WTC11 (cell line): Measurements from ENCODE around the gene PRKAR2A. TPM values are rescaled to one million over a fixed set of nuclear protein-coding genes. Genes with fewer than 3 reads are reported as not detected.

Experiments
- ATAC-seq: fragments of 200-7000 bp; cut with Tn5 transposase; 2 replicates; pipeline ENCODE4 v1.10.0; 2021; ENCODE audit warnings: mild to moderate bottlenecking, moderate library complexity
- CTCF ChIA-PET: fragments of 300-600 bp; sonication (Branson Sonifier 250); formaldehyde crosslinking; loops from one replicate; lab custom pipeline; 2021; ENCODE audit warnings: antibody characterized with exemption; lab: Charles Lee
- POLR2A ChIA-PET: fragments of 350-600 bp; sonication (Branson Sonifier 250); formaldehyde crosslinking; loops from one replicate; lab custom pipeline; 2021; ENCODE audit warnings: antibody characterized with exemption; lab: Charles Lee
- DNase-seq: peaks from one replicate; pipeline ENCODE4 v3.0.0; 2021; ENCODE audit warnings: low spot score
- H3K27ac Mint-ChIP-seq: 2 replicates; pipeline ENCODE4 v1.8.0; 2021; ENCODE audit warnings: mixed read lengths
- H3K27me3 Mint-ChIP-seq: 2 replicates; pipeline ENCODE4 v1.8.0; 2021; ENCODE audit warnings: low read depth, mild to moderate bottlenecking, moderate library complexity, mixed read lengths
- H3K36me3 Mint-ChIP-seq: 2 replicates; pipeline ENCODE4 v1.8.0; 2021; ENCODE audit warnings: mixed read lengths
- H3K4me1 Mint-ChIP-seq: 2 replicates; pipeline ENCODE4 v1.8.0; 2022; ENCODE audit warnings: mixed read lengths
- H3K4me3 Mint-ChIP-seq: 2 replicates; pipeline ENCODE4 v1.8.0; 2021; ENCODE audit warnings: mild to moderate bottlenecking, moderate library complexity, mixed read lengths
- H3K9me3 Mint-ChIP-seq: 2 replicates; pipeline ENCODE4 v1.8.0; 2021; ENCODE audit warnings: mixed read lengths
- CREM ChIP-seq: sonication (generic); formaldehyde crosslinking; IDR thresholded peaks from 2 replicates; pipeline ENCODE4 v1.8.1; 2022; ENCODE audit warnings: mild to moderate bottlenecking, missing genetic modification reagents, moderate library complexity
- ERG ChIP-seq: fragments of 250-450 bp; sonication (Bioruptor Pico); IDR thresholded peaks from 2 replicates; pipeline ENCODE4 v1.8.0; 2021; ENCODE audit warnings: mild to moderate bottlenecking
- ESRRA ChIP-seq: sonication (generic); formaldehyde crosslinking; IDR thresholded peaks from 2 replicates; pipeline ENCODE4 v1.8.1; 2022; ENCODE audit warnings: mild to moderate bottlenecking, missing genetic modification reagents, borderline replicate concordance
- FOXJ3 ChIP-seq: sonication (generic); formaldehyde crosslinking; IDR thresholded peaks from 2 replicates; pipeline ENCODE4 v1.9.0; 2021; ENCODE audit warnings: missing genetic modification reagents, mild to moderate bottlenecking, borderline replicate concordance
- FOXK1 ChIP-seq: sonication (generic); formaldehyde crosslinking; IDR thresholded peaks from 2 replicates; pipeline ENCODE4 v1.8.0; 2022; ENCODE audit warnings: mild to moderate bottlenecking, moderate library complexity, missing genetic modification reagents
- FOXP1 ChIP-seq: sonication (generic); formaldehyde crosslinking; IDR thresholded peaks from 2 replicates; pipeline ENCODE4 v1.8.0; 2022; ENCODE audit warnings: missing genetic modification reagents, mild to moderate bottlenecking, moderate library complexity, borderline replicate concordance
- GABPB1 ChIP-seq: sonication (generic); formaldehyde crosslinking; IDR thresholded peaks from 2 replicates; pipeline ENCODE4 v1.8.1; 2023; ENCODE audit warnings: mild to moderate bottlenecking, missing genetic modification reagents
- KAT7 ChIP-seq: sonication (generic); formaldehyde crosslinking; IDR thresholded peaks from 2 replicates; pipeline ENCODE4 v1.8.1; 2023; ENCODE audit warnings: missing genetic modification reagents, mild to moderate bottlenecking, borderline replicate concordance
- NFATC4 ChIP-seq: fragments of 250-450 bp; sonication (Bioruptor Pico); IDR thresholded peaks from 2 replicates; pipeline ENCODE4 v1.9.0; 2021; ENCODE audit warnings: mild to moderate bottlenecking
- NR1H2 ChIP-seq: sonication (generic); formaldehyde crosslinking; IDR thresholded peaks from 2 replicates; pipeline ENCODE4 v1.9.0; 2021; ENCODE audit warnings: mild to moderate bottlenecking, moderate library complexity, missing genetic modification reagents
- OVOL2 ChIP-seq: fragments of 250-450 bp; sonication (Bioruptor Pico); IDR thresholded peaks from 2 replicates; pipeline ENCODE4 v1.9.0; 2021; ENCODE audit warnings: mild to moderate bottlenecking, borderline replicate concordance
- PREB ChIP-seq: sonication (generic); formaldehyde crosslinking; IDR thresholded peaks from 2 replicates; pipeline ENCODE4 v1.8.1; 2022; ENCODE audit warnings: mild to moderate bottlenecking, missing genetic modification reagents, moderate library complexity, borderline replicate concordance
- SMAD3 ChIP-seq: sonication (generic); formaldehyde crosslinking; IDR thresholded peaks from 2 replicates; pipeline ENCODE4 v1.8.0; 2022; ENCODE audit warnings: missing genetic modification reagents, mild to moderate bottlenecking, borderline replicate concordance
- SMAD4 ChIP-seq: sonication (generic); formaldehyde crosslinking; IDR thresholded peaks from 2 replicates; pipeline ENCODE4 v1.8.0; 2022; ENCODE audit warnings: mild to moderate bottlenecking, missing genetic modification reagents
- USF2 ChIP-seq: sonication (generic); formaldehyde crosslinking; IDR thresholded peaks from 2 replicates; pipeline ENCODE4 v1.8.1; 2023; ENCODE audit warnings: mild to moderate bottlenecking, missing genetic modification reagents, moderate library complexity
- ZNF263 ChIP-seq: sonication (generic); formaldehyde crosslinking; IDR thresholded peaks from 2 replicates; pipeline ENCODE4 v1.8.1; 2022; ENCODE audit warnings: low read depth, mild to moderate bottlenecking, moderate library complexity, missing genetic modification reagents
- ZNF416 ChIP-seq: fragments of 250-450 bp; sonication (Bioruptor Pico); IDR thresholded peaks from 2 replicates; pipeline ENCODE4 v1.9.0; 2021; ENCODE audit warnings: mild to moderate bottlenecking, inconsistent platforms
- total RNA-seq: library from RNA; stranded (reverse); gene quantifications from 3 replicates; pipeline ENCODE4 v1.2.3, GENCODE V29; 2021
- TF ChIP-seq, protein P1 (sequence below): fragments of 200-600 bp; IDR thresholded peaks from 2 replicates; pipeline ENCODE4 v1.8.0; 2022; ENCODE audit warnings: antibody characterized with exemption
- TF ChIP-seq, protein P2 (sequence below): sonication (generic); formaldehyde crosslinking; IDR thresholded peaks from 2 replicates; pipeline ENCODE4 v1.8.0; 2023; ENCODE audit warnings: mild to moderate bottlenecking, missing genetic modification reagents
- TF ChIP-seq, protein P3 (sequence below): sonication (generic); formaldehyde crosslinking; IDR thresholded peaks from 2 replicates; pipeline ENCODE4 v1.8.1; 2023; ENCODE audit warnings: mild to moderate bottlenecking, missing genetic modification reagents, moderate library complexity

PRKAR2A gene
- total RNA-seq, 1 experiment from 2014 or later: 57.2 TPM

DNA sequence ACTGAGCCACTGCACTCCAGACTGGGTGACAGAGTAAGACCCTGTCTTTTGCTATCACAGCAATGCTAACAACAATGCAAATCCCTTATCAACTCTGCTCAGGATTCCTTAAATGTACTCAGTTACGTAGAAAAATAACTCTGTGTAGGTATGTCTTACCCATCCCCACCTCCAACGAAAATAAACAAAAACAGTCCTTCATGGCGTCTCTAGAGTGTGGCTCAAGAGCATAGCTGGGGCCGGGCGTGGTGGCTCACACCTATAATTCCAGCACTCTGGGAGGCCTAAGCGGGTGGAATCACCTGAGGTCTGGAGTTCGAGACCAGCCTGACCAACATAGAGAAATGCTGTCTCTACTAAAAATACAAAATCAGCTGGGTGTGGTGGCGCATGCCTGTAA is 148.8 kb downstream of the PRKAR2A start (continued):
- TF ChIP-seq, protein P1, sequence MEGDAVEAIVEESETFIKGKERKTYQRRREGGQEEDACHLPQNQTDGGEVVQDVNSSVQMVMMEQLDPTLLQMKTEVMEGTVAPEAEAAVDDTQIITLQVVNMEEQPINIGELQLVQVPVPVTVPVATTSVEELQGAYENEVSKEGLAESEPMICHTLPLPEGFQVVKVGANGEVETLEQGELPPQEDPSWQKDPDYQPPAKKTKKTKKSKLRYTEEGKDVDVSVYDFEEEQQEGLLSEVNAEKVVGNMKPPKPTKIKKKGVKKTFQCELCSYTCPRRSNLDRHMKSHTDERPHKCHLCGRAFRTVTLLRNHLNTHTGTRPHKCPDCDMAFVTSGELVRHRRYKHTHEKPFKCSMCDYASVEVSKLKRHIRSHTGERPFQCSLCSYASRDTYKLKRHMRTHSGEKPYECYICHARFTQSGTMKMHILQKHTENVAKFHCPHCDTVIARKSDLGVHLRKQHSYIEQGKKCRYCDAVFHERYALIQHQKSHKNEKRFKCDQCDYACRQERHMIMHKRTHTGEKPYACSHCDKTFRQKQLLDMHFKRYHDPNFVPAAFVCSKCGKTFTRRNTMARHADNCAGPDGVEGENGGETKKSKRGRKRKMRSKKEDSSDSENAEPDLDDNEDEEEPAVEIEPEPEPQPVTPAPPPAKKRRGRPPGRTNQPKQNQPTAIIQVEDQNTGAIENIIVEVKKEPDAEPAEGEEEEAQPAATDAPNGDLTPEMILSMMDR: no peak
- no peak for TF ChIP-seq GABPB1 (CRISPR knock-in tag)
- TF ChIP-seq KAT7 (CRISPR knock-in tag): no peak
- TF ChIP-seq NFATC4 (CRISPR knock-in tag): no peak
- no peak for TF ChIP-seq SMAD4 (CRISPR knock-in tag)
- TF ChIP-seq, protein P2, sequence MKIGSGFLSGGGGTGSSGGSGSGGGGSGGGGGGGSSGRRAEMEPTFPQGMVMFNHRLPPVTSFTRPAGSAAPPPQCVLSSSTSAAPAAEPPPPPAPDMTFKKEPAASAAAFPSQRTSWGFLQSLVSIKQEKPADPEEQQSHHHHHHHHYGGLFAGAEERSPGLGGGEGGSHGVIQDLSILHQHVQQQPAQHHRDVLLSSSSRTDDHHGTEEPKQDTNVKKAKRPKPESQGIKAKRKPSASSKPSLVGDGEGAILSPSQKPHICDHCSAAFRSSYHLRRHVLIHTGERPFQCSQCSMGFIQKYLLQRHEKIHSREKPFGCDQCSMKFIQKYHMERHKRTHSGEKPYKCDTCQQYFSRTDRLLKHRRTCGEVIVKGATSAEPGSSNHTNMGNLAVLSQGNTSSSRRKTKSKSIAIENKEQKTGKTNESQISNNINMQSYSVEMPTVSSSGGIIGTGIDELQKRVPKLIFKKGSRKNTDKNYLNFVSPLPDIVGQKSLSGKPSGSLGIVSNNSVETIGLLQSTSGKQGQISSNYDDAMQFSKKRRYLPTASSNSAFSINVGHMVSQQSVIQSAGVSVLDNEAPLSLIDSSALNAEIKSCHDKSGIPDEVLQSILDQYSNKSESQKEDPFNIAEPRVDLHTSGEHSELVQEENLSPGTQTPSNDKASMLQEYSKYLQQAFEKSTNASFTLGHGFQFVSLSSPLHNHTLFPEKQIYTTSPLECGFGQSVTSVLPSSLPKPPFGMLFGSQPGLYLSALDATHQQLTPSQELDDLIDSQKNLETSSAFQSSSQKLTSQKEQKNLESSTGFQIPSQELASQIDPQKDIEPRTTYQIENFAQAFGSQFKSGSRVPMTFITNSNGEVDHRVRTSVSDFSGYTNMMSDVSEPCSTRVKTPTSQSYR (CRISPR knock-in tag): no peak
- no peak for TF ChIP-seq USF2
- TF ChIP-seq FOXJ3 (CRISPR knock-in tag): no peak
- TF ChIP-seq ERG: no peak
- TF ChIP-seq CREM (CRISPR knock-in tag): no peak

DNA sequence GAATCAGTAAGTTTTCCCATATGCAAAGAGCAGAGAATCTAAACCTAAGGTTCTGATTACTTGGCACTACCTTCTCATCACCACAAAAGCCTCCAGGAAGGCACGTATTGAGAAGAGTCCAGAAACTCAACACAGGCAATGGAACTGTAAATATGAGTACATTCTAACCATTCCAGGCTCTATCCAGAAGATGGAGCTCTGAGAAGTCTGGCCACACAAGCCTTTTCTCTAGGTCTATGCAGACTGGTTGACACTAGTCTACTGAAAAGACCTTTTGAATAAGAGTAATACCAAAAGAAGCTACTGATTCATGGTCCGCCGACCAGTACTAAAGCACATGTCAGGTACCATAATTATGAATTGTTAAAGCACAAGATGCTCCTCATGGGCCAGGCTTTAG is 149.7 kb downstream of the PRKAR2A start:
- Mint-ChIP-seq H3K9me3 (peaks cover 6% of the 10 kb centered on the region; the same call in 1 of the 2 replicates), H3K27me3 (no peaks in the 10 kb centered on the region), H3K4me3 (no peak overlapping the region)
- no peak for ATAC-seq
- POLR2A ChIA-PET: interaction anchor here (0.6 to 3.4 kb wide), 2 partner anchors 19 to 684 kb away, joined by 5 to 10 read pairs; partner anchors contain the start of gene IP6K2
- no peak for TF ChIP-seq USF2
- no peak for TF ChIP-seq CREM (CRISPR knock-in tag)
- no peak for TF ChIP-seq FOXP1 (CRISPR knock-in tag)
- no peak for TF ChIP-seq FOXK1 (CRISPR knock-in tag)
- no peak for TF ChIP-seq SMAD3 (CRISPR knock-in tag)
- TF ChIP-seq ZNF416 (CRISPR knock-in tag): no peak
- TF ChIP-seq ESRRA (CRISPR knock-in tag): no peak
- no peak for TF ChIP-seq PREB (CRISPR knock-in tag)
- no peak for TF ChIP-seq OVOL2 (CRISPR knock-in tag)
- TF ChIP-seq, protein P3, sequence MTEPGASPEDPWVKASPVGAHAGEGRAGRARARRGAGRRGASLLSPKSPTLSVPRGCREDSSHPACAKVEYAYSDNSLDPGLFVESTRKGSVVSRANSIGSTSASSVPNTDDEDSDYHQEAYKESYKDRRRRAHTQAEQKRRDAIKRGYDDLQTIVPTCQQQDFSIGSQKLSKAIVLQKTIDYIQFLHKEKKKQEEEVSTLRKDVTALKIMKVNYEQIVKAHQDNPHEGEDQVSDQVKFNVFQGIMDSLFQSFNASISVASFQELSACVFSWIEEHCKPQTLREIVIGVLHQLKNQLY: no peak
- no peak for TF ChIP-seq ZNF263
- no peak for TF ChIP-seq NR1H2 (CRISPR knock-in tag)
- TF ChIP-seq, all 79 proteins: peak for 0
- CTCF ChIA-PET: interaction anchor here (1.3 to 3.5 kb wide), 5 partner anchors 12 to 262 kb away, joined by 3 to 26 read pairs (median 4); partner anchors contain the start of genes IP6K2, NCKIPSD and SLC26A6
- no peak for DNase-seq
- H3K36me3 Mint-ChIP-seq: peaks cover 48% of the 10 kb centered on the region
- H3K4me1 Mint-ChIP-seq: peaks cover 41% of the 10 kb centered on the region
- peak overlapping the region; percentile 8; the same call in 1 of the 2 replicates for H3K27ac Mint-ChIP-seq
